Fibroblast of skin of left quadriceps (primary cell): ENCODE data around the gene CTSL.
"Not testable (repeated sequence)": the region's sequence is repeated elsewhere in the genome, so short reads cannot be mapped to it uniquely, and the experiment has no call there.

ENCODE experiments used
- DNase-seq, 2 experiments: peaks; one replicate each; pipeline ENCODE4 v3.0.0-alpha.2; 2013; ENCODE audit warnings: low read depth in 2 of 2

The CTSL gene

DNA sequence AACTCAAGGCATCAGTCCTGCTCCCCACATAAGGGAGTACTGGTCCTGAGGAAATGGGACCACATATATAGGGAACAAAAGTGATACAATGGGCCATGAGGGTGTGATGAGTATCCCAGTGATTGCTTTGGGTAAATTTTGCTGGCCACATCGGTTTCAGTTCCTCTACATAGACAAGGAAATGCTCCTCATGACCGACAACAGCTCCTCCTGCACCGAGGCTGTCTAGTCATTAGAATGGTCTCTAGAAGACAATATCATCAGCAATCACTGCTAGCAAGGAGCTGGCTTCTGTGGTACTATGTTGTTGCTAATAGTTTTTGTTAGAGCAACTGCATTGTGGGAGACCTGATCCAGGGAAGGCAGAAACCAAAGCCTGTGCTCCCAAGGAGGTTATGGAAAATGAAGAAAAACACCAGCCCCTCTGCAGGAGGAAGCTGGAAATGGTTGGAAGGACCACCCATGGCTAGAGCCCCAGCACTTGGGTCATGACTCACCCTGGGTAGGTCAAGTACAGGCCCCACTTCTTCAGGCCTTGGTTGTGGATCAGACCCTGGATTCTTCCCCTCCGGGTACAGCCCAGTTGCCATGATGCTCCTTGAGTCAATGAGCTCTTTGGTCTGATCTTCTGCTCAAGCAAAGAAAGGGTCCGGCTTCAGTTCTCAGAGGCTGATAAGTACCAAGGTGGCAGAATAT lies 3.4 kb upstream of the CTSL start:
- DNase-seq, result no peak

DNA sequence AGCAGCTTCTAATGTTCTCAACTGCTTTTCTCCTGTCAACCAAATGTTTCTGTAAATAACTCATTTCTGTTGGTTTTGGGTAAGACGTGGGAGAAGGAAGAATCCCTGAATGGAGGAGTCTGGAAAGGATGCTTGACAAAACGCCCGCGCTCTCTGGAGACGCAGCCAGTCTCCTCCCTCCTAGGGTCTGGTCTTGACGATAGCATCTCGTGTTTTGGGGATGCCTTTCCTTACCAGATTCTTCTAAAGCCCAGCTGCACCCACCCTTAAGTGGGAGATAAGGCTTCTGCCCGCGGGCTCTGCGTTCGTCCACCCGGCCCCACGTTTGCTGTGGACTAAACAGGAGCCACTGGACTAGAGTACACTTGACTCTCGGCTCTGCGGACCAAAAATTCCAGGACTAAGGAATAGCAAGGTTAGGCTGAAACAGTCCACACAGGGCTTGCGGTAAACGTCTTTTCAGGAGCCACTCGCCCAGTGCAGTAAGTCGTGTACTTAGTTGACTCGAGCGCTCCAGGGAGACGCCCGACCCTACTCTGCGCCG lies 491 bp upstream of the CTSL start:
- DNase-seq, result no peak

GRCh38 chr9:87729246-87729645 lies 3.3 kb downstream of the CTSL start:
- no peak for DNase-seq

GRCh38 chr9:87731321-87731720 lies 5.4 kb downstream of the CTSL start:
- DNase-seq, result no peak

- no peak for DNase-seq
Observed at GRCh38 chr9:87732344-87732743, 6.4 kb downstream of the CTSL start.

- no peak for DNase-seq
Observed at GRCh38 chr9:87732756-87733155, 6.8 kb downstream of the CTSL start.

DNA sequence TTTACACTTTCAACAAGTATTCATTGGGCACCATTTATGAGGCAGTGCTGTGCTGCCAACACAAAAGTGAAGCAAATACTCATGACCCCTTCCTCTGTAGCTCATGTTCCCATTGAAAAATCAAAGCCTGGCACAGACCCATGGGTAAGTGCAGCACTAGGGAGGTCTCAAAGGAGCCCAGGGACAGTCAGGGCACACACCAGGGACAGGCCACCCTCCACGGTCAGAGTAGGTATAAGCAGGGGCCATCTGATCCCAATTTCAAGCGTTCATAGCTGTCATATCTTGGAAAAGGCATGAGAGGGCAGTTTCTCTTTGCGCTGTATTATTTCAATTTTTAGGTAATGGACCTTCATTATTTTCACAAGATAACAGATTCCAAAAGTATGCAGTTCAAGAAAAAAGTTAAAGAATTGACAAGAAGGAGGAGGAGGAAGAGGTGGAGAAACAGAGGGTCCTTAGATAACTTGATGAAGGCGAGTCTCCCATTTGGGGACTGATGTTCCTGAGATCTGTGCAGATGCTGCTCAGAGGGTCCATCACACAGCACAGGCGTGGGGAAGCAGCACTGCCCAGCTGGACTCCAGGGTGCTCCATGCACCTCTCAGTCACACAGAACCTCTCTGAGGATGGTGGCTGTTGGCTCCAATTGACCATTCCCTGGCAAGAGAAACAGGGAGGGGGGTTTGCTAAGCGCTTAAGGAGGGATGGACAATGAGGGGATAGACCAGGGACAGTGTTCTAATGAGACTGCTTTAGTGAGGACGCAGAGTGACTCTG lies 7.5 kb downstream of the CTSL start:
- no peak for DNase-seq

- no peak for DNase-seq
Observed at GRCh38 chr9:87734106-87734505, 8.2 kb downstream of the CTSL start.

GRCh38 chr9:87739546-87739945 lies 13.6 kb downstream of the CTSL start:
- no peak for DNase-seq

- DNase-seq, result no peak
Observed at GRCh38 chr9:87740209-87740608, 14.3 kb downstream of the CTSL start.

DNA sequence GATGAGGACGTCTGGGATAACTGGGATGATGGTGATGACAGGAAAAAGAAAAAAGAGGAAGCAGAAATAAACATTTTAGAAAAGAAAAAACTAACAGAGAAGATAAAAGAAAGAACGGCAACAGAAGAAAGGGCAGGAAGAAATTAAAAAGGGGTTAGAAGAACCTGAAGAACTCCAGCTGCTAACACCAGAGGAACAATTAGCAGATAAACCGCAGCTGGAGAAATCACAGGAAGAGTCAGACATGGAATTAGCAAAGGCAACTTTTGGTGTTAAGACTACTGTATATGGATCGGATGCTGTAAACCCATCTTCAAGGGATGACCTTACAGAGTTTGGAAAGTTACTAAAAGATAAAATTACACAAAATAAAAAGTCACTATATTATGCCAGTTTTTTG lies 15.4 kb downstream of the CTSL start:
- DNase-seq, result no peak

DNA sequence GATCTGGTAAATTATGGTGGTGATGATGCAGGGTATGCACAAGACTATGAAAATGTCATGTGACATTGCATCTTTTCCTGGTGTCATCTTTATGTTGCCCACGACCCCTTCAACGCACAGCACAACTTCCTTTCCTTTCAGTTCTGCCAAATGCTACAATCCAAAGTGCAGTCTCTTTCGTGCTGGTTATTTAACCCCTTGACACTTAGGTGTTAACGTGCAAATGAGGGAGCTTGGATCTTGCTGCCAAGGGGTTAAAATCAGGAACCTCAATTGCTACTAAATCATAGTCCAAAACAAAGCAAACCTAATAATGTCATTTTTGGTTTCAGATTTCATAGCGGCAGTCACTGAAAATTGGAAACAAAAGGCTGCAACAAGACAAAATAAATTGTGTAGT lies 16.0 kb downstream of the CTSL start:
- no peak for DNase-seq

DNA sequence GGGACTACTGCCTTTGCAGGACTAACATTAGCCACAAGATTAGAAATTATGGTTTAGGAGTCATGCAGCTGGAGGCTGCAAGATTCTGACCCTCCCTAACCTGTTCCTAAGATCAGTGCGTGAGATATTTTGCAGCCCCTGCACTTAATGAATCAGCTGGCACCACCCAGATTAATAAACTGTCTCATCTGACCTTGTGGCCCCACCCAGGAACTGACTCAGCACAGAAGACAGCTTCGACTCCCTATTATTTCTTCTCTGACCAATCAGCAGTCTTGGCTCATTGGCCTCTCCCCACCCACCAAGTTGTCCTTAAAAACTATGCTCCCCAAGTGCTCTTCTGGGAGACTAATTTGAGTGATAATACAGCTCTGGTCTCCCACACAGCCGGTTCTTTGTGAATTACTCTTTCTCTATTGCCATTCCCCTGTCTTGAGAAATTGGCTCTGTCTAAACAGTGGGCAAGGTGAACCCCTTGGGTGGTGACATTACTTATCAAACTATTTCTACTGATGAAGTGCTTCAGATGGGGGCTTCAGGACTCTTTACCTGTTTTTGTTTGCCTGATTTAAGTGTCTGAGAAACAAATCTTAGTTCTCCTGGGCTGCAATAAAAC lies 17.0 kb downstream of the CTSL start:
- no peak for DNase-seq

DNA sequence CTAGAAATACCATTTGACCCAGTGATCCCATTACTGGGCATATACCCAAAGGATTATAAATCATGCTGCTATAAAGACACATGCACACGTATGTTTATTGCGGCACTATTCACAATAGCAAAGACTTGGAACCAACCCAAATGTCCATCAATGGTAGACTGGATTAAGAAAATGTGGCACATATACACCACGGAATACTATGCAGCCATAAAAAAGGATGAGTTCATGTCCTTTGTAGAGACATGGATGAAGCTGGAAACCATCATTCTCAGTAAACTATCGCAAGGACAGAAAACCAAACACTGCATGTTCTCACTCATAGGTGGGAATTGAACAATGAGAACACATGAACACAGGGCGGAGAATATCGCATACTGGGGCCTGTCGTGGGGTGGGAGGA lies 18.3 kb downstream of the CTSL start:
- DNase-seq, result not testable (repeated sequence)

DNA sequence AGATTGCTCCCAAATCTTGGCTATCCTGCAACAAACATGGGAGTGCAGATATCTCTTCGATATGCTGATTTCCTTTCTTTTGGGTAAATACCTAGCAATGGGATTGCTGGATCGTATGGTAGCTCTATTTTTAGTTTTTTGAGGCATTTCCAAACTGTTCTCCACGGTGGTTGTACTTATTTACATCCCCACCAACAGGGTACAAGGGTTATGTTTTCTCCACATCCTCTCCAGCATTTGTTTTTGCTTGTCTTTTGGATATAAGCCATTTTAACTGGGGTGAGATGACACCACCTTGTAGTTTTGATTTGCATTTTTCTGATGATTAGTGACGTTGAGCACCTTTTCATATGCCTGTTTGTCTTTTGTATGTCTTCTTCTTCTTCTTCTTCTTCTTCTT lies 20.3 kb downstream of the CTSL start:
- DNase-seq, result no peak

DNA sequence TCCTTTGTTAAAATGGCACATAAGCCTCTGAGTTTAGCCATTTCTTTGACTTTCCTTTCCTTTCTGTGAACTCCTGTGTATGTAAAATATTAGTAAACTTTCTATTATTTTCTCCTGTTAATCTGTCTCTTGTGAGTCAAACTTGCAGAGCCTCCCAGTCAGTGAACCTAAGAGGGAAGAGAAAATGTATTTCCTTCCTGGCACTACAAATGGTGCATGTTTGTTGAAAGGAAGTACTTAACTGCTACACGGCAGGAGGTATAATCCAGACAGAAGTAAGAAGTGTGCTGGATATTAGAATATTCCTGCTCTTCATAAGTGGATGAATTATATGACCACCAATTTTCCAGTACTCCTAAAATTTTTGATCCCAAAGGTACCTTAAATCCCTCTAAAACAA lies 23.0 kb downstream of the CTSL start:
- DNase-seq, result no peak

- no peak for DNase-seq
Observed at GRCh38 chr9:87749335-87750035, 23.6 kb downstream of the CTSL start.

GRCh38 chr9:87750726-87751125 lies 24.8 kb downstream of the CTSL start:
- DNase-seq, result no peak

- DNase-seq, result no peak
Observed at GRCh38 chr9:87751423-87751822, 25.5 kb downstream of the CTSL start.

DNA sequence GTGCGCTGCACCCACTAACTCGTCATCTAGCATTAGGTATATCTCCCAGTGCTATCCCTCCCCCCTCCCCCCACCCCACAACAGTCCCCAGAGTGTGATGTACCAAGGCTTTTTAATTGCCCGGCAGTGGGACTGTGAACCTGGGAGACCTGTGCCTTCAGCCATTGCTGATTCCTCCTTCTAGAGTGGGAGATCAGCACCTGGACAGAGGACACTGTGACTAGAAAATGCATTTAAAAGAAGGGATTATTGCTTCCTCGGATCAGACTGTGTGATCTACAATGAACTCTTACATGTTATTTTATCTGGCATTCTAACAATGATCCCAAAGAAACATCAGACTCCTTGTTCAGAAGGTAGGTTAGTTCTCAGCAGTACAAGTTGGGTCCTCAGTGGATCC lies 25.9 kb downstream of the CTSL start:
- no peak for DNase-seq

GRCh38 chr9:87753313-87753712 lies 27.4 kb downstream of the CTSL start:
- DNase-seq, result no peak

DNA sequence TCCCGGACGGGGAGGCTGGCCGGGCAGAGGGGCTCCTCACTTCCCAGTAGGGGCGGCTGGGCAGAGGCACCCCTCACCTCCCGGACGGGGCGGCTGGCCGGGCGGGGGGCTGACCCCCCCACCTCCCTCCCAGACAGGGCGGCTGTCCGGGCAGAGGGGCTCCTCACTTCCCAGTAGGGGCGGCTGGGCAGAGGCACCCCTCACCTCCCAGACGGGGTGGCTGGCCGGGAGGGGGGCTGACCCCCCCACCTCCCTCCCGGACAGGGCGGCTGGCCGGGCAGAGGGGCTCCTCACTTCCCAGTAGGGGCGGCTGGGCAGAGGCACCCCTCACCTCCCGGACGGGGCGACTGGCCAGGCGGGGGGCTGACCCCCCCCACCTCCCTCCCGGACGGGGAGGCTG lies 32.4 kb downstream of the CTSL start:
- not testable (repeated sequence) for DNase-seq
